ENCODE measurements around the gene IGFBP6. TPM values are rescaled to one million over a fixed set of nuclear protein-coding genes. Genes with fewer than 3 reads are reported as not detected.

Gene IGFBP6
- polyA plus RNA-seq, 1 of the 3 experiments (the other 2 are of a cell fraction) = 570 TPM

DNA sequence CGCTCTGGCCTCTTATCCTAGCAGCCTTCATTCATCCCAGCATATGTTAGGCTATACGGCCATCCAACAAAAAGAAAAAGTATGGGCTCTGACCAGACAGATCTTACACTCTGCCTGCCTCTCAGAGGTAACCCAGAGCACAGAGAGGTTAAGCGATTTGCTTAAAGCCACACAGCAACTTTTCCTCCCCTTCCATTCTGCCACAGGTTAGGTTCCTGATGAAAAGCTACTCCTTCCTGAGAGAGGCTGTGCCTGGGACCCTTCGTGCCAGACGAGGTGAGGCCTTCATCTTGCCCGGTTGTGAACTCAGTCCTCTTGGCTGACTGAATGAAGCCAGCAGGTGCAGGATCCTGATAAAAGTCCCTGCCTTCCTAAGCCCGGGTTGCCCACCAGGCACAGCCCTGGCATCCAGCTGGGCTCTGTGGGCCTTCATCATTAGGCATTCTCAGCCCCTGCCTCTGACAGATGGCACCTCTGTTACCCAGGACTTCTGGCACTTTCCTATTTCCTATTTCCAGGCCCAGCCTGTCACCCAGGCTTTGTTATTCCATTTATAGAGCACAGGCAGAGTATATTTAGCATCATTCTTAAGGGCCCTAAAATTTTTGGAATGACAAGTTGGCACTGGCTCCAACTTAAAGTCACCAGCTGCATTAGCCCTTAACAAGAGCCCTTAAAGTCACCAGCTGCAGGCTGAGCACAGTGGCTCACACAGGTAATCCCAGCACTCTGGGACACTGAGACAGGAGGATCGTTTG is 18.6 kb downstream of the IGFBP6 start:
- Histone ChIP-seq H3K4me1 (ENCODE audit: control insufficient read depth in 1 of 2, insufficient read depth in 2 of 2, low read depth in 1 of 2, low read length in 1 of 2) (peaks cover 0 to 4% of the 10 kb centered on the region in 2 experiments; a peak in 1 of 4 replicates), H3K79me2 (ENCODE audit: insufficient read depth) (no peaks in the 10 kb centered on the region), H3K27ac (ENCODE audit: low read depth in 2 of 2, low read length in 1 of 2) (no peak overlapping the region), H3K4me2 (no peak overlapping the region), H3K9me3 (no peaks in the 10 kb centered on the region), H3F3A (replicated peaks; ENCODE audit: insufficient read depth) (no peaks in the 10 kb centered on the region), H4K20me1 (ENCODE audit: insufficient read depth) (no peaks in the 10 kb centered on the region), H3K27me3 (ENCODE audit: insufficient read depth) (no peaks in the 10 kb centered on the region), H3K36me3 (replicated peaks in 1 of 2; ENCODE audit: control insufficient read depth in 1 of 2, insufficient read depth in 2 of 2, low read length in 1 of 2) (no peaks in the 10 kb centered on the region), H3K9ac (no peak overlapping the region), H3K9me2 (no peaks in the 10 kb centered on the region), H3K4me3 (ENCODE audit: low read depth in 2 of 2, low read length in 1 of 2) (no peak overlapping the region), H2AFZ (ENCODE audit: low read depth) (no peak overlapping the region)
- DNase-seq = no peak
- 86% methylated on average over 5 of the region's 8 CpGs for WGBS (ENCODE audit: low lambda C conversion rate)
- POLR2A ChIA-PET = no interaction called here
- TF ChIP-seq, protein P1, sequence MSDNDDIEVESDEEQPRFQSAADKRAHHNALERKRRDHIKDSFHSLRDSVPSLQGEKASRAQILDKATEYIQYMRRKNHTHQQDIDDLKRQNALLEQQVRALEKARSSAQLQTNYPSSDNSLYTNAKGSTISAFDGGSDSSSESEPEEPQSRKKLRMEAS (IDR thresholded peaks at IDR 0.05; ENCODE audit: low read depth) = no peak
- TF ChIP-seq ELF1 (IDR thresholded peaks at IDR 0.05) = no peak
- TF ChIP-seq CTCF (IDR thresholded peaks at IDR 0.05) = no peak
- CTCF ChIA-PET = interaction anchor here (1.0 to 1.3 kb wide), 3 partner anchors 17 to 135 kb away, joined by 3 to 7 read pairs (median 3); no protein-coding TSS in a partner anchor

GRCh38 chr12:53118751-53119300 is 21.4 kb downstream of the IGFBP6 start:
- Histone ChIP-seq H3K79me2 (ENCODE audit: insufficient read depth) (no peaks in the 10 kb centered on the region), H3K9me2 (no peaks in the 10 kb centered on the region), H3K36me3 (replicated peaks in 1 of 2; ENCODE audit: control insufficient read depth in 1 of 2, insufficient read depth in 2 of 2, low read length in 1 of 2) (no peaks in the 10 kb centered on the region), H3K27ac (ENCODE audit: low read depth in 2 of 2, low read length in 1 of 2) (no peak overlapping the region), H3K9ac (no peak overlapping the region), H3K27me3 (ENCODE audit: insufficient read depth) (no peaks in the 10 kb centered on the region), H4K20me1 (ENCODE audit: insufficient read depth) (no peaks in the 10 kb centered on the region), H3K4me2 (no peak overlapping the region), H2AFZ (ENCODE audit: low read depth) (no peak overlapping the region), H3K4me3 (ENCODE audit: low read depth in 2 of 2, low read length in 1 of 2) (no peak overlapping the region), H3F3A (replicated peaks; ENCODE audit: insufficient read depth) (no peaks in the 10 kb centered on the region), H3K4me1 (ENCODE audit: control insufficient read depth in 1 of 2, insufficient read depth in 2 of 2, low read depth in 1 of 2, low read length in 1 of 2) (peaks cover 0 to 10% of the 10 kb centered on the region in 2 experiments; a peak in 2 of 4 replicates), H3K9me3 (no peaks in the 10 kb centered on the region)
- no peak for TF ChIP-seq IRF3 (IDR thresholded peaks at IDR 0.05; ENCODE audit: low read depth, low read length)
- TF ChIP-seq TCF12 (IDR thresholded peaks at IDR 0.05) = no peak
- no peak for TF ChIP-seq MXI1 (IDR thresholded peaks at IDR 0.05; ENCODE audit: low read depth, low read length)
- TF ChIP-seq TEAD4 (IDR thresholded peaks at IDR 0.05; ENCODE audit: borderline replicate concordance, insufficient read depth) = no peak
- no peak for TF ChIP-seq USF1 (IDR thresholded peaks at IDR 0.05; ENCODE audit: borderline replicate concordance, low read depth)
- TF ChIP-seq MEF2A (IDR thresholded peaks at IDR 0.05; ENCODE audit: borderline replicate concordance, low read depth) = no peak
- TF ChIP-seq FOSL2 (IDR thresholded peaks at IDR 0.05; ENCODE audit: borderline replicate concordance, low read depth) = no peak
- TF ChIP-seq CHD2 (IDR thresholded peaks at IDR 0.05; ENCODE audit: low read length, partially characterized antibody) = no peak
- no peak for TF ChIP-seq EZH2phosphoT487 (IDR thresholded peaks at IDR 0.05; ENCODE audit: borderline replicate concordance, low read depth)
- ChIA-PET CTCF (interaction anchor here (0.6 to 1.7 kb wide), 2 partner anchors 19 to 284 kb away, joined by 3 to 4 read pairs; no protein-coding TSS in a partner anchor), POLR2A (no interaction called here)
- WGBS (ENCODE audit: low lambda C conversion rate) = 56% methylated on average over 5 of the region's 8 CpGs
- DNase-seq = no peak

All from SK-N-SH (cell line).